NCI-H2171 (cell line): ENCODE results near the gene GPC1.

Source experiments
- DNase-seq: peaks from one replicate; lab custom pipeline; 2025; lab: John Stamatoyannopoulos, UW

Gene GPC1

DNA sequence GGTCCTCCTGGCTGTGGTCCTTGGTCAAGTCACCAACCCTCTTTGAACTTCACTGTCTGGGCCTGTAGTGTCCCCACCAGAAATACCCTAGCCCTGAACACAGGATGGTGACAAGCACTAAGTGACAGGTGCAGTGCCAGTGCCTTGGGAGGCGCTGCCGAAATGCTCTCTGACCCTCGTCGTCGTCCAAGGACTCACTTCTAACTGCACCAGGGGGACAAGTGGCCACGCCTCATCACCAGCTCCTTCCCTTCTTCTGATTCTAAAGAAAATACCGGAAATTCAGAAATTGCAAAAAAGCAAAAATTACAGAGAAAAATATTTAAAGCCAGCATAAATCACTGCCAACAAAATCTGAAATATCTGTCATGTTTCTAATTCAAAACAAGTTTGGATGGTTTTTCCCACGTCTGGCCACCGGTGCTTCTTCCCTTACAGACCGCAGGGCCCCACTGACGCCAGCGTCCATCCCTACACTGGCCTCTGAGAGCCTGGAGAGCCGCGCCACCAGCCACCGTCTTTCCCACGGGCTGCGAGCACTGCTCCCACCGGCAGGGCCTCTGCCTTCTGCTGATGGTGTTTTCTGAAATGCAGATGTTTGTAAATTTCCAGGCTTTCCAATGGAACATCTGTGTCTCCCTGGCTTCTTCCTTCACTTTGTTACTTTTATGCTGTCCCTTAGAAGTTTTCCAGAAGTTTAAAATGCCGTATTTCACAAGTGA, 37.4 kb upstream of the GPC1 start:
- no peak for DNase-seq

- DNase-seq, result no peak
Observed at GRCh38 chr2:240398661-240399267, 36.7 kb upstream of the GPC1 start.

GRCh38 chr2:240399419-240400324, 35.8 kb upstream of the GPC1 start:
- no peak for DNase-seq

- no peak for DNase-seq
Observed at GRCh38 chr2:240400371-240401161, 34.9 kb upstream of the GPC1 start.

GRCh38 chr2:240401308-240401707, 34.2 kb upstream of the GPC1 start:
- no peak for DNase-seq

GRCh38 chr2:240401781-240402551, 33.5 kb upstream of the GPC1 start:
- DNase-seq, result no peak

- no peak for DNase-seq
Observed at GRCh38 chr2:240402566-240403272, 32.7 kb upstream of the GPC1 start.

- DNase-seq, result no peak
Observed at GRCh38 chr2:240403396-240404104, 31.9 kb upstream of the GPC1 start.

DNA sequence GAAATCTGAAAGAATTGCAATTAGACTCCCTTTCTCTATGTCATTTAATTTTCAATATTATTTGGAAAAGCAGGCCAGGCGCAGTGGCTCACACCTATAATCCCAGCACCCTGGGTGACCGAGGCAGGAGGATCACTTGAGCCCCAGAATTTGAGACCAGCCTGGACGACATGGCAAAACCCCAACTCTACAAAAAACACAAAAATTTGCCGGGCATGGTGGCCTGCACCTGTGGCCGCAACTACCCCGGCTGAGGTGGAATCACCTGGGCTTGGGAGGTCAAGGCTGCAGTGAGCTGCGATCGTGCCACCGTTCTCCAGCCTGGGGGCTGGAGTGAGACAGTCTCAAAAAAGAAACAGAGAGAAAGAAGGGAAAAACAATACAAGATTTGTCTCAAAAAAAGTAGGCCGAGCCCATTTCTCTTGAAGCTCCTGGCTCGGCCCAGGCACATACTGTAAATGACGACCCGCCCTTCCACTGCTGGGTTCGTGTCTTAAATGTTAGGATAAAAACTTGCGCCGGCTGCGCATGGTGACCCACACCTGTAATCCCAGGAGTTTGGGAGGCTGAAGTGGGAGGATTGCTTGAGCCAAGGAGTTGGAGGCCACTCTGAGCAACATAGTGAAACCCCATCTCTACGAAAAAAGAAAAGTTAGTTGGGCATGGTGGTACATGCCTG, 31.1 kb upstream of the GPC1 start:
- no peak for DNase-seq

GRCh38 chr2:240405133-240405532, 30.3 kb upstream of the GPC1 start:
- DNase-seq, result no peak

DNA sequence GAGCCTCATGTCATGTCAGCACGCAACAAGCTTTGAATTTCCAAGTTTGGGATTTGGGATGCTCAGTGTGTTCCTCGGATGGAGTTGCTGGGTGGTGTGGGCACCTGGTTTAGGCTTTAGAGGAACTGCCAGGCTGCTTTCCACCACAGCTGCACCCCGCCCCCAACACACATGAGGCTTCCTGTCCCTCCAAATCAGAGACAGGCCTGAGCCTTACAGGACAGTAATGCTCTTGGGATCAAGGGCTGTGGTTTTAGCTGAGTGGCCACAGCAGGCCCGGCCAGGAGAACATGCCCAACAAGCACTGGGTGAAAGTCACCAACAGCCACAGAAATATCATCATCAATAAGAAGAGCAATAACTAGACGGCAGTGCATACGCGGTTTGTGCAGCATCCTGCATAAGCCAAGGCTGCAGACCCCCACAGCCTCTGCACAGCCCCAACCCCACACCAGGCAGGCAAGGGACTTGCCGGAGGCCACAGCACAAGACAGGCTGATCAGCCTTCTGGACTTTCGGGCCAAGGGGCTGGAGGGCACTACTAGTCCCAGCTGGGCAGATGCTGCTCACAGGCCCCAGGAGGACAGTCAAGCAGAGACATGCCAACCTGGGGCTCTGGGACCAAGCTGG, 29.7 kb upstream of the GPC1 start:
- no peak for DNase-seq

- no peak for DNase-seq
Observed at GRCh38 chr2:240407090-240407489, 28.4 kb upstream of the GPC1 start.

GRCh38 chr2:240410004-240410403, 25.5 kb upstream of the GPC1 start:
- no peak for DNase-seq

DNA sequence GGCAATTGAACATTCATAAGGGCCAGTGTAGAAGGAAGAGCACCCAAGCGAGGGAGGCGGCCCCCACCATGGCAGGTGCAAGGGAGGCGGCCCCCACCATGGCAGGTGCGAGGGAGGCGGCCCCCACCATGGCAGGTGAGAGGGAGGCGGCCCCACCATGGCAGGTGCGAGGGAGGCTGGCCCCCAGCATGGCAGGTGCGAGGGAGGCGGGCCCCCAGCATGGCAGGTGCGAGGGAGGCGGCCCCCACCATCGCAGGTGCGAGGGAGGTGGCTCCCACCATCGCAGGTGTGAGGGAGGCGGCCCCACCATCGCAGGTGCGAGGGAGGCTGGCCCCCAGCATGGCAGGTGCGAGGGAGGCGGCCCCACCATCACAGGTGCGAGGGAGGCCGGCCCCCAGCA, 24.7 kb upstream of the GPC1 start:
- DNase-seq, result no peak

DNA sequence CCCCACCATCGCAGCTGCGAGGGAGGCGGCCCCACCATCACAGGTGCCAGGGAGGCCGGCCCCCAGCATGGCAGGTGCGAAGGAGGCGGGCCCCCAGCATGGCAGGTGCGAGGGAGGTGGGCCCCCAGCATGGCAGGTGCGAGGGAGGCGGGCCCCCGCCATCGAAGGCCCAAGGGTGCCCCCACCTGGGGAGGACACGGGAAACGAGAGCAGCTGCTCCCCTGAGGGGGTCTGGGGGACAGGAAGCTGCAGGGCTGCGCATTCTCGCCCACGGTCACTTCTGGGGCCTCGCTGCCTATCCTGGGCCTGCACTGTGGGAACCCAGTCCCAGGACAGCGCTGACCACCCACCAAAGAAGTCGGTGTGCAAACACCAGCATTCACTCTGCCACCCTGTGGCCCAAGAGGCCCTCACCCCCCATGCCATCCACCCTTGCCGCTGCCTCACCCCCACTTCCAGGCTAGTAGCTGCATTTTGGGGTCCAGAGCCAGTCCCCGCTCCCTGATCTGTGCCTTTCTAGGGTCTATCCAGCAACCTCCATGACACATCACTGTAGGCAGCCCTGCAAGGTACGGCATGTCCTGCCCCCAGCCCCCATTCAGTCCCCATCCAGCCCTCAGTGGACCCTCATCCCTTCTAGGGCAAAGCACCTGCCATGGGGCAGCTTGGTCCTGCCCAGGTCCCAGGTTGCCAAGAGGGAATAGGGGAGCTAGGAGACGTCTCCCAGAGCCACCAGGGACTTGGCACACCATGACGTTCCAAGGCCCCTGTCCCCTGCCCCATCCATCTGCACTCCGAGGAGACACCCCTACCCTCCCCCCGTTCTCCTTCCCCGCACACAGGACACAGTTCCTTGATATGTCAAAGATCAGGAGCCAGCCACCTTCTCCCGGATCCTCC, 24.0 kb upstream of the GPC1 start:
- DNase-seq, result no peak

DNA sequence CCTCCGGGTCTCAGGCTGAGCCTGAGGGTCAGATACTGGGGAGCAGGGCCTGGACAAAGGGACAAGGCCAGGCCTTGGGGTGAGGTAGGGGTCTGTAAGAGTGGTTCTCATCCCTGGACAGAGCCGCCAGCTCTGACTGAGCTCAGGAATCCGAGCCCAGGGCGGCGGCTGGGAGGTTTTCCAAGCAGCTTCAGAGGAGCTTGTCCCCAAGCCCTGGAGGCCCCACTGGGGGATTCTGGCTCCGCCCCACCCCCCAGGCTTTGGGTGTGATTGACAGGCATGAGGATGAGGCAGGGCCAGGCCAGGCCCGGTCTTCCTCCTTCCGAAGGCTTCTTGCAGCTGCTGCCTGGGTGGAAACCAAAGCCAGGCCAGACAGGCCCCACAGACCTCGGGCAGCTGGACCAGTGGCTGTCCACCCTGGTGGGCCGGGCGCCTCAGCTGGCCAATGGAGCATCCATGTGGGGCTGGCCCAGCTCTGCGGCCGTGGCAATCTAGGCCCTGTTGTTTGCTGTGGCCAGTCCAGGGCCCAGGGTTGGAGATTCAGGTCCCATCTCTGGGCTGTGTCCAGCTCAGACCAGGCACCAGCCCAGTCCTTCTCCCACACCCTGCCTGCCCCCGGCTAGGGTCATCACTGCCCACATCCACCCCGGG, 23.1 kb upstream of the GPC1 start:
- DNase-seq, result no peak
